SK-N-SH treated with all-trans-retinoic acid at 6 μM for 48 hours (cell line): ENCODE measurements around the gene CDYL.

Experiments used
- BACH2 ChIP-seq: fragments of 250-450 bp; sonication (Bioruptor Pico); IDR thresholded peaks from 2 replicates; pipeline ENCODE4 v1.9.0; 2021; ENCODE audit warnings: mild to moderate bottlenecking, borderline replicate concordance
- ZFP3 ChIP-seq: fragments of 250-450 bp; sonication (Bioruptor Pico); IDR thresholded peaks from 2 replicates; pipeline ENCODE4 v1.5.0; 2020; ENCODE audit warnings: mild to moderate bottlenecking, moderate library complexity

DNA sequence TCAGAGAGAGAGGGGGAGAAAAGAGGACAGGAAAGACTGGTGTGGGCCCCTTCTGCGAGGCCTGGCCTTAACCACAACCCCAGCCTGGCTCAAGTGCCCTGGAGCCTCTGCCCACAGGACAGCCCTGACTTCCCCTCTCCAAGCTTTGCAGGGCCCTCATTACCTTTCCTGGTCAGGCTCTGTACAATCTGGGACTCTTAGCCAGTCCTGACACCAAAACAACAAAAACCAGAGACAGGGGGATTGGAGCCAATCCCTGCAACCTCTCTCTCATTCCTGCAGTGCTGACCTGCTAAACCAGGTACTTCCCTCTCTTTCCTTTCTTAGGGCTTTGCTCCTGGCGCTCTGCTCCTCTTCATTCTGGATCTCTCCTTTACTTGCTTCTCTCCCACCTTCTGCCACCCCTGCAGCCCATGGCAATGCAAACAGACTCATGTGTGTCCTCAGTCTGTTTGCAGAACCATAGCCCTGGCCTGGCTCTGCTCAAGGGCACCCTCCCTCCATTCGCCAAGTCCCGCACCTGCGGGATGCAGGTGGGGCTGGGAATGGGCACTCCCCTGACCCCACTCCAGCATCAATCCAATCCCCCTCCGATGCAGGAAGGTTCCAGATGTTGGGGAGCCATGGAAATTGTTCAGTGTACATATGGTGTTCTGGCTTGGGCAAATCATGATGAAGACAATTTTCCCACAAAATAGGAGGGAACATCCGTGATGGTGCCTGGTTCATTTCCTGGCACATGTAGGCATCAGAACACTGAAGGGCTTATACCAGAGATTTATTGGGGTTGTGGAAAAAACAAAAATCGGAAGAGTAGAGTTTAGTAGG is 189.6 kb downstream of the CDYL start:
- TF ChIP-seq BACH2 (CRISPR knock-in tag) (no peak), ZFP3 (CRISPR knock-in tag) (no peak)
